Right lobe of liver (tissue), 4 donors: Measurements from ENCODE around the gene DACH1.

Source experiments
- POLR2A ChIP-seq: fragments of 450-650 bp; IDR thresholded peaks from one replicate; pipeline ENCODE4 v1.6.1; 2017; ENCODE audit warnings: antibody characterized with exemption, mild to moderate bottlenecking
- TF ChIP-seq, protein P1 (sequence below), 4 donors: fragments of 200-600 bp in 3 of 4; fragments of 450-650 bp in 1 of 4; IDR thresholded peaks; one replicate each; pipeline versions ENCODE4 v1.5.1 to v1.8.0; 2016 to 2022; ENCODE audit warnings: antibody characterized with exemption in 4 of 4, mild to moderate bottlenecking in 2 of 4
- donor health status: DM: no; HTN: no; CAD: no.
- donor health status: DM: no; HTN: no; CAD: no.
- donor health status: DM: no; HTN: yes; CAD: no.

DNA sequence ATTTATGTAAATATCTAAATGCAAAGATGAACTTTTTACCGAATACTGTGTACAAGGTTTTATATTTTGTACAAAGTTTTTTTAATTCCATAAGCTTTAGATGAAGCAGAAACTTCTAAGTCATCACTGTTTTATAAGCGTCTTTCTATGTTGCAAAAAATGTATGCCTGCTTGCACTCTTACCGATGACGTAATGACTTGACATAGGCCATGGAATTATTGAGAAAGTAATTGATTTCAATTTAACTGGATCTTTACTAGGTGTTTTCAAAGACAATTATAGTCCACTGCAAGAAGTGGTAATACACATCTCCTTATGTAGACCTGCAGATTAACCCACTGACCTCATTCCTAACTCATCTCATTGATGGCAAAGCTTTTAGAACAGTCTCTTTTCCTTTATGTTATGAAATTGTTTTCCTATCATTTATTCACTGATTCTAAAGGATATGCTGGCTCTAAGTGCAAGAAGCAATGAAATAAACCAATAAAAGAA is 10.4 kb downstream of the DACH1 start:
- TF ChIP-seq, protein P1, sequence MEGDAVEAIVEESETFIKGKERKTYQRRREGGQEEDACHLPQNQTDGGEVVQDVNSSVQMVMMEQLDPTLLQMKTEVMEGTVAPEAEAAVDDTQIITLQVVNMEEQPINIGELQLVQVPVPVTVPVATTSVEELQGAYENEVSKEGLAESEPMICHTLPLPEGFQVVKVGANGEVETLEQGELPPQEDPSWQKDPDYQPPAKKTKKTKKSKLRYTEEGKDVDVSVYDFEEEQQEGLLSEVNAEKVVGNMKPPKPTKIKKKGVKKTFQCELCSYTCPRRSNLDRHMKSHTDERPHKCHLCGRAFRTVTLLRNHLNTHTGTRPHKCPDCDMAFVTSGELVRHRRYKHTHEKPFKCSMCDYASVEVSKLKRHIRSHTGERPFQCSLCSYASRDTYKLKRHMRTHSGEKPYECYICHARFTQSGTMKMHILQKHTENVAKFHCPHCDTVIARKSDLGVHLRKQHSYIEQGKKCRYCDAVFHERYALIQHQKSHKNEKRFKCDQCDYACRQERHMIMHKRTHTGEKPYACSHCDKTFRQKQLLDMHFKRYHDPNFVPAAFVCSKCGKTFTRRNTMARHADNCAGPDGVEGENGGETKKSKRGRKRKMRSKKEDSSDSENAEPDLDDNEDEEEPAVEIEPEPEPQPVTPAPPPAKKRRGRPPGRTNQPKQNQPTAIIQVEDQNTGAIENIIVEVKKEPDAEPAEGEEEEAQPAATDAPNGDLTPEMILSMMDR (IDR thresholded peaks at IDR 0.05), result no peak
- no peak for TF ChIP-seq POLR2A
